Gastroesophageal sphincter (tissue), 4 donors: Measurements from ENCODE around the gene CTRB2. TPM values are rescaled to one million over a fixed set of nuclear protein-coding genes. Genes with fewer than 3 reads are reported as not detected.

Experiments used
- ATAC-seq: fragments of 150-250 bp; one replicate; pipeline ENCODE4 v1.9.1; 2016; ENCODE audit warnings: mild to moderate bottlenecking, moderate library complexity
- H3K27ac ChIP-seq, 4 donors: fragments of 200-600 bp; sonication (generic) in 3 of 4; 1 replicate in 3 of 4; 2 replicates in 1 of 4; pipeline ENCODE4 v1.5.1; 2016 to 2019
- H3K27me3 ChIP-seq: fragments of 200-600 bp; sonication (generic); one replicate; pipeline ENCODE4 v1.5.1; 2019
- H3K36me3 ChIP-seq, 2 donors: fragments of 200-600 bp; sonication (generic); one replicate each; pipeline ENCODE4 v1.5.1; 2019; ENCODE audit warnings: control low read depth in 1 of 2
- H3K4me1 ChIP-seq, 3 donors: fragments of 200-600 bp; sonication (generic); 1 replicate in 2 of 3; 2 replicates in 1 of 3; pipeline ENCODE4 v1.5.1; 2016 to 2019; ENCODE audit warnings: control low read depth in 2 of 3
- H3K4me3 ChIP-seq, 2 donors: fragments of 200-600 bp; sonication (generic); one replicate each; pipeline ENCODE4 v1.5.1; 2019; ENCODE audit warnings: mild to moderate bottlenecking in 1 of 2, moderate library complexity in 1 of 2
- H3K9me3 ChIP-seq, 3 donors: fragments of 200-600 bp; sonication (generic); one replicate each; pipeline ENCODE4 v1.5.1; 2017 to 2019; ENCODE audit warnings: control low read depth in 2 of 3
- CTCF ChIP-seq, 4 experiments: fragments of 200-600 bp in 2 of 4; fragments of 450-650 bp in 2 of 4; sonication (generic) in 1 of 4; IDR thresholded peaks; one replicate each; pipeline ENCODE4 v1.5.1; 2017 to 2019; ENCODE audit warnings: antibody characterized with exemption in 4 of 4, mild to moderate bottlenecking in 2 of 4, moderate library complexity in 2 of 4
- EP300 ChIP-seq: sonication (generic); formaldehyde crosslinking; IDR thresholded peaks from one replicate; pipeline ENCODE4 v1.6.1; 2017; ENCODE audit warnings: antibody characterized with exemption, mild to moderate bottlenecking
- POLR2A ChIP-seq, 2 donors: fragments of 450-650 bp; IDR thresholded peaks; one replicate each; pipeline ENCODE4 v1.6.1; 2017; ENCODE audit warnings: antibody characterized with exemption in 2 of 2, mild to moderate bottlenecking in 2 of 2, moderate library complexity in 1 of 2
- POLR2AphosphoS5 ChIP-seq: sonication (generic); formaldehyde crosslinking; IDR thresholded peaks from one replicate; pipeline ENCODE4 v1.6.1; 2017; ENCODE audit warnings: antibody characterized with exemption
- WGBS, 2 donors: methylation state at CpG; one replicate each; pipeline ENCODE4 v1.1.5; 2018; ENCODE audit warnings: low coverage in 1 of 2; 5-methylcytosine and 5-hydroxymethylcytosine counted together
- total RNA-seq, 4 donors: library from RNA; depleted of rRNA; stranded (reverse); fragments of >200 nt; gene quantifications; one replicate each; pipeline ENCODE4 v1.1.0, GENCODE V29; 2016

Gene CTRB2
- total RNA-seq, 4 donors from 2014 or later = not detected

- no peaks in the 10 kb centered on the region for H3K36me3 ChIP-seq
- no peaks in the 10 kb centered on the region for H3K9me3 ChIP-seq
- H3K27ac ChIP-seq = no peak overlapping the region
- peaks cover 0 to 17% (median 0%) of the 10 kb centered on the region in 3 donors for H3K4me1 ChIP-seq
- TF ChIP-seq POLR2A (IDR thresholded peaks at IDR 0.05) (no peak), POLR2AphosphoS5 (no peak), CTCF (IDR thresholded peaks at IDR 0.05) (no peak), EP300 (no peak)
- WGBS, 2 donors = 84 to 88% methylated on average over 6 to 9 of the region's 12 CpGs
- H3K27me3 ChIP-seq = peaks cover 16% of the 10 kb centered on the region
- H3K4me3 ChIP-seq = no peak overlapping the region
- ATAC-seq = no peak
These were observed 3.9 kb downstream of the CTRB2 start for GRCh38 chr16:75203096-75203495.

- H3K27me3 ChIP-seq = peaks cover 25% of the 10 kb centered on the region
- H3K4me1 ChIP-seq = peaks cover 0 to 20% (median 0%) of the 10 kb centered on the region in 3 donors
- WGBS, 2 donors = 88 to 93% methylated on average over 10 to 13 of the region's 13 CpGs
- ATAC-seq = no peak
- no peaks in the 10 kb centered on the region for H3K9me3 ChIP-seq
- no peaks in the 10 kb centered on the region for H3K36me3 ChIP-seq
- H3K27ac ChIP-seq = no peak overlapping the region
- no peak for TF ChIP-seq POLR2A (IDR thresholded peaks at IDR 0.05)
- no peak for TF ChIP-seq CTCF (IDR thresholded peaks at IDR 0.05)
- no peak for TF ChIP-seq EP300
- H3K4me3 ChIP-seq = no peak overlapping the region
These were observed 4.8 kb downstream of the CTRB2 start for GRCh38 chr16:75202069-75202590.

- no peak for ATAC-seq
- TF ChIP-seq POLR2A (IDR thresholded peaks at IDR 0.05) (no peak), POLR2AphosphoS5 (no peak), CTCF (IDR thresholded peaks at IDR 0.05) (no peak), EP300 (no peak)
- WGBS, 2 donors = 7 to 86% methylated on average over 1 to 14 of the region's 18 CpGs
- Histone ChIP-seq H3K4me3 (no peak overlapping the region), H3K27ac (no peak overlapping the region), H3K27me3 (peaks cover 28% of the 10 kb centered on the region), H3K9me3 (no peaks in the 10 kb centered on the region), H3K4me1 (peaks cover 0 to 20% (median 0%) of the 10 kb centered on the region in 3 donors), H3K36me3 (no peaks in the 10 kb centered on the region)
These were observed 8.8 kb downstream of the CTRB2 start for GRCh38 chr16:75198135-75198600.

- Histone ChIP-seq H3K4me1 (peaks cover 0 to 20% (median 0%) of the 10 kb centered on the region in 3 donors), H3K27me3 (peaks cover 28% of the 10 kb centered on the region), H3K36me3 (no peaks in the 10 kb centered on the region), H3K9me3 (no peaks in the 10 kb centered on the region), H3K27ac (no peak overlapping the region), H3K4me3 (no peak overlapping the region)
- WGBS, 2 donors = 60 to 61% methylated on average over 8 to 11 of the region's 14 CpGs
- no peak for ATAC-seq
- no peak for TF ChIP-seq POLR2A (IDR thresholded peaks at IDR 0.05)
- no peak for TF ChIP-seq EP300
- no peak for TF ChIP-seq POLR2AphosphoS5
- no peak for TF ChIP-seq CTCF (IDR thresholded peaks at IDR 0.05)
These were observed 9.3 kb downstream of the CTRB2 start for GRCh38 chr16:75197522-75198134.

GRCh38 chr16:75196836-75197235 is 10.1 kb downstream of the CTRB2 start:
- Histone ChIP-seq H3K27me3 (peaks cover 28% of the 10 kb centered on the region), H3K4me1 (peaks cover 0 to 20% (median 0%) of the 10 kb centered on the region in 3 donors), H3K36me3 (no peaks in the 10 kb centered on the region), H3K4me3 (no peak overlapping the region), H3K27ac (no peak overlapping the region), H3K9me3 (no peaks in the 10 kb centered on the region)
- TF ChIP-seq POLR2A (IDR thresholded peaks at IDR 0.05) (no peak), EP300 (no peak)
- 75 to 86% methylated on average over 4 to 5 of the region's 9 CpGs for WGBS, 2 donors
- ATAC-seq = no peak
